NCI-H345 (cell line): ENCODE data around the gene WWOX.
A peak's percentile ranks its signal among the peaks of the same experiment; 100 is the strongest.

Source experiments
- DNase-seq: peaks from one replicate; lab custom pipeline; 2025; lab: John Stamatoyannopoulos, UW

WWOX gene

DNA sequence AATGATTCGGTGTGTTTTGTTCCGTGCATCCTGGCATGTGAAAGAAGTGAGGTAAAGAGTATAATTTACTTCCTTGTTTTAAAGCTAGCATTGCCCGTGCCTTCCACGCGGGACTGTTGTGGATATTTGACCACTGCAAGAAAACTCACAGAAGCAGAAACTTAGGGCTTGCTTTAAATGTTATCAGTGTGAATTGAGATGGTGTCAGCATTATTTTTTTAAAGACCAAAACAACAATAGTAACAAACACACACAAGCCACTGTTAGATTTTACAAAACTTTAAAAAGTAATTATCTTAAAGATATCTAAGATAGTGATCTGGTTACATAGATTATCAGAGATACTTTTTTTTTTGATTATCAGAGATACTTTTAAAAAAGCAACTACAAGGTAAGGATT, 47.4 kb downstream of the WWOX start:
- DNase-seq, result no peak

DNA sequence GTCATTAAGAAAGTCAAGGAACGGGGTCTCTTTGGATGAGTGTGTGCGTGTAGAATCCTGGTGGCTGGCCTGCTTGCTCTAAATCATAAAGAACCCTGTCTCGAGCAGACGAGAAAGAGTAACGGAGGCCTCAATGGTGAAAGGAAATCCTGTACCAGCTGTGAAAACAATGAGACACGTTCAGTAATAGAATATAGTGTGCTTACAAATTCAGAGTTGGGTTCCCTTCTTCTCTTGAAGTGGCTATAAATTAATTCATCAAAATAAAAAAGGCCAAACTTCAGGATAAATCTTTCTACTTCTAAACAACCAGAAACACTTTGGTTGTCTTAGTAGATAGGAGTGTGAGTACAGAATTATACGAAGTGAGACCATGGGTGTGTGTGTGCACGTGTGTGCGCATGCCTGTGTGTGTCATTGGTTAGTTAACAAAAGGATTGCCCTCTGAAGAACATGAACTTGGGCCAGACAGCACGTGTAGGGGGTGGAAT, 48.5 kb downstream of the WWOX start:
- no peak for DNase-seq

DNA sequence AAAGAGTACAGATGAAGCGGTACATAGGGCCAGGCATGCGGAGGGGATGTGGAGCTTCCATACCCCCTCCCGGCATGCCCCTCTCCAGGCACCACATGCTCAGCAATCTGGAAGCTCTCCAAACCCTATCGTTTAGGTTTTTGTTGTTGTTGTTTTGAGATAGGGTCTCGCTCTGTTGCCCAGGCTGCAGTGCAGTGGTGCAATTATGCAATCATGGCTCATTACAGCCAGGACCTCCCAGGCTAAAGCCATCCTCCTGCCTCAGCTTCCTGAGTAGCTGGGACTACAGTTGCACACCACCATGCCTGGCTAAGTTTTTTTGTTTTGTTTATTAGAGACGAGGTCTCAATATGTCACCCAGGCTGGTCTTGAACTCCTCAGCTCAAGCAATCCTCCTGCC, 50.8 kb downstream of the WWOX start:
- no peak for DNase-seq

DNA sequence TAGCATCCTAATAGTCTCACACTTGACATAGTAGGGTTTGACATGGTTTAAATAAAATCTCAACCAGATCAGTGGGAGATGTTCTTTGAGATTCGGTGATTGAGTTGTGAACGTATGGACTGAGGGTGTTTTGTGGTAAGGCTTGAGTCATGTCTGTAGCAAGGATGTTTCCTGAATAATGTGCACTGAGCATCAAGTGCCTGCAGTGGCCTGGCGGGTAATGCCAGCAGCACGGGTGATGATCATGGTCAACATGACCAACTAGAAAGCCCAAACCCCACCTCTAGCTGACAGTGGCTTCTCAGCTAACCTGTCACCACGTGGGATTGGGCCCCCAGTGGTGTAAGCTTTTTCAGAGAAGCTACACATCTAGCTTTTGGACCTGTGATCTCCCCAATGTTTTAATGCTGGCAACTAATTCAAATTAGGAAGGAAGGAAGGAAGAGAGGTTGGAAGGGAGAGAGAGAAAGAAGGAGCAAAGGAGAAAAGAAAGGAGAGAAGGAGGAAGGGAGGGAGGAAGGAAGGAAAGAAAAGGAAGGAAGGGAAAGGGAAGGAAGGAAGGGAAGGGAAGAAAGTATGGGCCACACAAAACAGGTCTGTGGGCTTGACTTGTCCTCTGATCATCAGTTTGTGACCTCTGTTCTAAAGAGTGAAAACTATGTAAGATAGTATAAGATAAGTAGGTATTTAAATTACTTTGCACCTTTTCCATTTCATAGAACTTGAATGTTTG, 55.4 kb downstream of the WWOX start:
- DNase-seq, result no peak

DNA sequence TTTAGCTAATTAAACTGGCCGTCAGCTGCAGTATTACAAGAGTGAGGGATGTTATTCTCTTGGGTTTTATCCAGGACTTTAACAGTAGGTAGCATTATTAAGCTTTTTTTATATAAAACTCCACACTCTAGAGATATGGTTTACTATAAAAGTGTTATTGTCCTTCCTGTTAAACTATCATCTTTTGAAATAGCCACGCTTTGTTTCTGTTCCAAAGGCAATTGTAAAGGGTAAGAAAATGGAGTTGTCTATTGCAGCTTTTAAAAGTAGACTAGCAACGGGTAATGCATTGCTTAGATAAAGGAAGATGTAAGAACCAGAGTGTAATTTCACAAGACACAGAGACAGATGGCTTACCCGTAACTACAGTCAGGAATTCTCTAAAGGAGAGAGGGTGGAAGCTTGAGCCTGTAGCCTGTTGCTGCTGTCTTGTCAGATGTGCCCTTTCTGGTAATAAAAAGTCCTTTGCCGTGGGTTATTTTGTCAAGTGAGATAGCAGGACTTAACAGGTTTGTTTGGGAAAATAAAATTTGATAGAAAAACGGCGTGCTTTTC, 56.4 kb downstream of the WWOX start:
- DNase-seq, result no peak

DNA sequence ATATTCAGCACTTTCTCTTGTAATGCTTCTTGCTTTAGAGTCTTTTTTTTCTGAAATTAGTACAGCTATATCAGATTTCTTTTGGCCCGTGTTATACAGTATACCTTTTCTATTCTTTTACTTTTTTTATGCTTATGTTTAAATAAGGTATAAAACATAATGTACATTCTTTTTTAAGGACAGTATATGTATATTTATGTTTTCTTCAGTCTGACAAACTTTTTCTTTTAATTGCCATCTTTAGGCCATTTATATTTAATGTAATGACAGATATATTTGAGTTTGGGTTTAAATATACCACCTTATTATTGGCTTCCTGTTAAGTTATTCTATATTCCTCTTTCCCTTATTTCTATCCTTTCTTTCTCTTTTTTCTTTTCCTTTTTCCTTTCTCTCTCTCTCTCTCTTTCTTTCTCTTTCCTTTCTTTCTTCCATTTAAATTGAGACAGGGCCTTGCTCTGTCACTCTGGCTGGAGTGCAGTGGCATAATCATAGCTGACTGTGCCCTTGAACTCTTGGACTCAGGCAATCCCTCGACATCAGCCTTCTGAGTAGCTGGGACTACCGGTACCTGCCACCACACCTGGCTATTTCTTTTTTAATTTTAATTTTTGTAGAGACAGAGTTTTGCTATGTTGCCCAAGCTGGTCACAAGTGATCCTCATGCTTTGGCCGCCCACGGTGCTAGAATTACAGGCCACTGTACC, 61.7 kb downstream of the WWOX start:
- no peak for DNase-seq

DNA sequence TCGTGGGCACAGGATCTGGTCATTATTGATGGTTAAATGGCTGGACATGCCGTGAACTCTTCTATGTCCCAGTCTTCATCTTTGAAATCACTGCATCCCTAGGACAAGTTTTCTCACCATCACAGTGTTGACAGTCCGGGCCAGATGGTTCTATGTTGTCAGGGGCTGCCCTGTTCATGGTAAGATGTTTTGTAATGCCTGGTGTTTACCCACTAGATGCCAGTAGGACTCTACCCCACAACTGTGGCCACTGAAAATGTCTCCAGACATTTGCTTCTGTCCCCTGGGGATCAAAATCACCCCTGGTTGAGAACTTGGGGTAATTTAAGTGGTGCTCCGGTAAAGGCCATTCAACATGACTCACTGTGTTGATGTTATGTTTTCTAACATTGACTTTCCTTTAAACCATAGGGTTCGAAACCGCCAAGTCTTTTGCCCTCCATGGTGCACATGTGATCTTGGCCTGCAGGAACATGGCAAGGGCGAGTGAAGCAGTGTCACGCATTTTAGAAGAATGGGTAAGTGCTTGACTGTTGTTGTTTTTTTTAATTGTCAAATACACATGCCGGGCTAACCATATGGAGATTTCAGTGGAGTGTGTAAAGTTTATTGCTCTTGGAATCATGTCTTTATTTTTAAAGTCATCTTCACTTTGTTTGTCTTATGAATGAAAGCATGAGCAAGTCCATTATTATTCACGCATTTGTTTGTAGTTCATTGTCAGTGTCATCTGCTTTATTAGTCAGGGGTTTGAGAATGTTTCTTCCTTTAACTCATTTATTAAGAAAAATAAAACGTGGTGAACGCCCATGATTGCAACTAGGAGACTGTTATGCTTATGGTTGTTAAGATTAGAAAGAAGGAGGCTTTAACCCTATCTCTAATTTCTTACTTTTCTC, 64.6 kb downstream of the WWOX start:
- no peak for DNase-seq

DNA sequence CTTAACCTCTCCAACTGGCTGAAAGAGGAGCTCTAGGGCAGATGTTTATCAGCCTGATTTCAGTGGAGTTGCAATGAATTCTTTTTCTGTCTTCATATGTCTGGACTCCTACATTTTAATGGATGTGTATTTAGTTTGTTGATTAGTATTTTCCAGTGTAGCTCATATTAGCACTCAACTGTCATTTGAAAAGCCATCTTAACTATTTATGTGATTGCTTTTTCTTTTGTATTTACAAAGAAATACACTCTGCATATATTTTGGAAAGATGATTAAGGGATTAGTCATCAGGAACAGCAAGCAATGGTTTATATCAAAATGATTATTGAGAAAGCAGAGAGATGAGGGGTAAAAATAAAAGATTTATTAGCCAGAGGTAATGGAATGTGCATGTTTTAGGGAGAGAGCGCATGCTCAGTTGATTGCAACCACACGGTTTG, 71.1 kb downstream of the WWOX start:
- DNase-seq, result no peak

DNA sequence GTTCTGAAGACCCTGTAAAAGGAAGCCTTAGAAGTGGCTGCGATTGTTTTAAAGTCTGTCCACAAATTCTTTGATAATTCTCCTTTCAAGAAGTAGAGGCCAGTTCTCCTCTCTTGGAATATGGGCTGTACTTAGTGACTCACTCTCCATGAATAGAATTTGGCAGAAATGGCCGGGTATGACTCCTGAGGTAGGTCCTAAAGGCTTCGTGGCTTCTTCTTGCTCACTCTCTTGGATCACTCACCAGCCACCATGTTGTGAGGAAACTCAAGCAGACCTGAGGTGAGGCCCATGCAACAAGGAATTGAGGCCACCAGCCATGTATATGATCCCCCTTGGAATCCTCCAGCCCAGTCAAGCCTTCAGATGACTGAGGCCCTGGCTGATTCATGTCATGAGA, 75.8 kb downstream of the WWOX start:
- no peak for DNase-seq

DNA sequence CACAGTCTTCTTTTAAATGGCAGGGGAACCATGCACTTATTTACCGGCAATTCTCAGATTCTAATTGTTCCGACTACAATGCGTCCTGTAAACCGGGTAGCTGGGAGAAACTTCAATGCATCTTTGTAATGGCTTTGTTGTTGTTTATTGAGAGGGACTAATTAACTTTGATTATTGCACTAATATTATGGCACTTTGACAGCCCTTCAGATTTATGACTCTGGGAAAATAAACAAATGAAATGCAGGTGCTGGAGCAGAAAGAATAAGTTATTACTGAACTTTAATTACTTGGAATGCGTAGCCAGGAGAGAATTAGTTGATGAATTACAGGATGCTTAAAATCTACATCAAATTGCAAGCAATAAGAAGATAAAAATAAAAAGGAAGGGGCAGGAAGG, 77.0 kb downstream of the WWOX start:
- DNase-seq, result no peak

DNA sequence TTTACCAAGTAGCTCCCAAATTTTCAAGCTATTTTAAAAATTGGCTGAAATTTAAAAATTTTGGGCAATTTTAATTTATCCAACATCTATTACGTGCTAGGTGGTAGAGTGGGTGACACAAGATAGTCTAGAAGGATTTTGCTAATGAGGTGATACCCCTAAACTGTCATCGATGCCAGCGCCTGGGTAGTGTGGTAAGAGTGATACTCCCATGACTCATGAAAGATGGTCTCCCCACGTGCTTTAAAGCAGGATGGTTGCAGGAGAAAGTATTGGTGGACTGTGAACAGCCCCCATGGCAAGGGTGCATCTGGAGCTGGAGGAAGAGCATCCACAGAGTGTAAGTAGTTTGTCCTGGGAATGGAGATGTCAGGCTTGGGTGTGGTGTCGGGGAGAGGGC, 77.8 kb downstream of the WWOX start:
- DNase-seq, result no peak

DNA sequence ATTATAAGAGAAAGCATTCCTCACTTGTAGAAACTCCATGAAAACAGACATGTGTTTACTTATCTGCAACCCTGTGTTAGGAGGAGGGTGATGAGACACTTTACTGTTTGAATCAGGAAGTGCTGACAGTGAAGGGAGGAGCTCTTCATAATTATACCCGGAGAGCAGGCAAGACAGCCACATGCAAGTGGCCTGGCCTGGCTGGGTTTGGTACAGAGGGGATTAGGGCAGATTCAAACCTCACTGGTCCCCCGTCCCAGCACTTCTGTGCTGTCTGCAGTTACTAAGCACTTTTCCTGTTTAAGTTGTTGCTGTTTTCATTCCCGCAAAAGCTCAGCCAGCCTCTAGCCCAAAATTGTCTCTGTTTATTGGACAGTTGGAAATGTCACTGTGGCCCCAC, 78.5 kb downstream of the WWOX start:
- DNase-seq, result peak; percentile 34

DNA sequence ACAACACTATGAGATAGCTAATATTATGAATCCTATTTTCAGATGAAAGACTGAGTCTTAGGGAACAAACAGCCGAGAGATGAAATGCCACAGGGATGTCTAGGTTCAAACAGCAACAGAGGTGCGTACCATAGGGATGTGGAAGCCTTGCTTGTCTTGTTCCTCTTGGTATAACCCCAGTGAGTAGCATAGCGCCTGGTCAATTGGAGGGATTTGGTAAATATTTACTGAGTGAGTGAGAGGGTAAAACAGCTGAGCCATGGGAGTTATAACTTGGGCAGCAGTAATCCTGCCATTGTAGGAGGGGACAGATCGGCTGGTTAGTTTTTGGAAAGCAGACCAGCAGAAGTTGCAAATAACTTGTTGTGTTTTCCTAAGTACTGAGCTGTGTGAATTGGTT, 80.2 kb downstream of the WWOX start:
- DNase-seq, result no peak

DNA sequence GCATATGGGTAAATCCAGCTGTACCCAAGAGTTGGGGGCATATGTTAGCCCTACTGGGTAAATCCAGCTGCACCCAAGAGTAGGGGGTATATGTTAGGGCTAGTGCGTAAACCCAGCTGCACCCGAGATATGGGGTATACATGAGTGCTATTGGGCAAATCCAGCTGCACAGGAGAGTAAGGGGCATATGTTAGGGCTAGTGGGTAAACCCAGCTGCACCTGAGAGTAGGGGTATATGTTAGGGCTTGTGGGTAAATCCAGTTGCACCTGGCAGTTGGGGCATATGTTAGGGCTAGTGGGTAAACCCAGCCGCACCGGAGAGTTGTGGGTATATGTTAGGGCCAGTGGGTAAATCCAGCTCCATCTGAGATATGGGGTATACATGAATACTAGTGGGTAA, 80.9 kb downstream of the WWOX start:
- DNase-seq, result no peak

DNA sequence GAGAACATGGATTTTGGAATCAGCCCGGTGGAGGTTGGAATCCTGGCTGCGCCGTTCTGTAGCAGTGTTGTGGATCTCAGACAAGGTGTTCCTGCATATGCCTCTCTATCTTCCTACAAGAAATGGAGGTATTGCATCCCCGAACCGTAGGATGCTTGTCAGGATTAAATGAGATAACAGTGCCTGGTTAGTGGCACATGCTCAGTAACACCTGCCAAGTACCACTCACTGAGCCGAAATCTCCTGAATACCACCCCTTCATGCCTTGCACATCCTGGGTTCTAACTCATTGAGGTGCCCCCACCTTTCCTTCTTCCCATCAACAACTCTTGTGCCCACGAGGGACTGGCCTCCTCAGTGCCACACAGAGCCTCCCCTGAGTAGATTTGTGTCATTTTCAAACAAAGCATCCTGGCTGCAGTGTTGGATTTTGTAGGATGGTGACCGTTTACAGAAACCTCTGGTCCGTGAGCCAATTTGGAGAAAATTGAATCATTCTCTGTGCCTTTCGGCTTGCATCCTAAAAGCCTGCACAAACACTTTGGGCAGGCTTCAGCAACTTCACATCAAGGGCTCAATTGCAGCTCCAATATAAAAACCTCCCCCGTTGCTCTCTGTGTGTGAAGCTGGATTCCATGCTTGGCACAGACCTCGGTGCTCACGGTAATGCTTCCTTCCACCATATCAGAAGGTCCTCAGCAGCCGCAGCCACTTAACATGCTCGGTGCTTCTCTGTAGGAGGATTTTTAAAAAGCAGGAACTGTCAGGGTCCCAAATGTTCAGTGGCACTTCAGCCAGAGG, 84.2 kb downstream of the WWOX start:
- DNase-seq, result peak; percentile 69

DNA sequence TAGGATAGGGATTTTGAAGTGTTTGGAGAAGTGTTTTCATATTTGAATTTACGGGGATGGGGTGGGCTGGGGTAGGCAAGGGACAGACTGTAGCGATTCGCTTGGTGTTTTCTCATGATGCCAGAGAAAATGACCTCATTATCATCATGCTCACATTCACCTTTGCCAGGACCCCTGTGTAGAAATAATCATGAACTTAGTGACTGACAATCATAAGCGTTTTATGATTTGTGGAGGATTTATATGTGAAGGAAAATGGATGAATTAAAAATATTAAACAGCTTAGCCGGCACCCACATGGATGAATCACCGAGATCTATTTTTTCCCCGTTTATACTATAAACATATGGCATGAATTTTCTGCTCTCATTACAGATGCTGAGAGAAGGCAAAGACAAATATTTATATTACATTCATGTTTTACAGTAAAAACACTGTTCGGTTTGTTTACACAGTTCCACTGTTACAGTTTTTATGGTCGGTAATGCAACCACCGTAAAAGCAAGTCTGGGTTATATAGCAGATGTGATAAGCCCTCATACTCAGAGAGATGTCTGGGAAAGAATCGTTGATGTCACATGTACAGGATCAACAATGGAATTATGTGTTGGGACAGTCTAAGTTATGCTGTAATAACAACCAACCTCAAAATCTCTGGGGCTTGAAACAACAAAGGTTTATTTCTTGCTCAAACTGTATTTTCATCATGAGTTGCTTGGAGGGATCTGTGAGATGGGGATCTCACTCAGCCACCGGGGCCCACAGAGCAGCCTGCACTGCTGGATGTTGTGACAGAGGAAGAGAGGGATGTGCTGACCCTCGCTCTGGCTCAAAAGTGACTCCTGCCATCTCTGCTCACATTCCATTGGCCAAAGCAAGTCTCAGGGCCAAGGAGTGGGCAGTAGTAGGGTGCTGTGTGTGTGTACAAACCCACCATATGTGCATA, 85.1 kb downstream of the WWOX start:
- peak; percentile 61 for DNase-seq

DNA sequence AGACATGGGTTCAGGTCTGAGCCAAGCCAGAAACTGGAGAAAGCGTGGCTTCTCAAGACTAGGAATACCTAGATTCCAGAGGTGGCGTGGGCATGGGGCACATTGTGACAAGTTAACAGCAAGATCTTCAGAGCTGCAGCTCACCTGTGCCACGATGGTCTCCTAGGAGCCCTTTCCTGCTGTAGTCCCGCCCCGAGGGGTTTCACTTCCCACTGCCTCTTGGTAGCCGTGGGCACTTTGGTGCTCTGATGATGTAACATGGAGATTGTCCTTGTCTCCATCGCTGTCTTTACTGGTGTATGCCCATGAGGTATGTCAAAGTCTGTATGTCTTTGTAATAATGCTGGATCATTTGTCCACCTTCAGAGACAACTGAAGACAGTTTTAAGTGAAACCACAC, 89.7 kb downstream of the WWOX start:
- no peak for DNase-seq

DNA sequence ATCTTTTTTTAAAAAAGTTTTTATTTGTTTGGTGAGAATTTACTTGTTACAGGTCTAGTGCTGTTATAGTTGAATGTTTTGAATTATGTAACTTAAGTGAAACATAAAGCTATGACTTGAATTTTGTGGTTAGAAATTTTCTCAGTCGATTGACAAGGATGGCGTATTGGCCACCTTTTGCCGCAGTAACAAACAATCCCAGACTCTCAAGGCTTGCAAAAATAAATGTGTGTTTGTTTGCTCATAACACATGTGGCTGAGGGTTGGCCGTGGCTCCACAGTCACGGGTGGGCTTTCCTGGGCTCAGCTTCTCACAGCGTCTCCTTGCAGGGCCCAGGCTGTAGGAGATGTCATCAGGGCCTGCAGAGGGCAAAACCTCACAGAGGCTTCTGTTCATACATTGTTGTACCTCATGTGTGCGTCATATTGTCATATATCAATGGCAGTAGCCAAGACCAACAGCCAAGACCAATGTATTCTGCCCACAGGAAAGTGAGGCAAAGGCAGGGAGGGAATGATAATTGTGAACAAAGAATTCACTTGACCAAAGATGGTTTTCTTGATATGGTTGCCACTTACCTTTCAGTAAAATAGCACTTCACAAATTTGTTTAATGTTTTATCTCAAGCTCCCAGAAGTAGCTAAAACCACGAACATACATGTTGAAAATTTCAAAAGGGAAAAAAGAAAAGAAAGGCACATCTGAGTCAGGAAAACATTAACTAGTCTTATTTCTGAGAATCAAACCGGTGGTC, 93.5 kb downstream of the WWOX start:
- no peak for DNase-seq

DNA sequence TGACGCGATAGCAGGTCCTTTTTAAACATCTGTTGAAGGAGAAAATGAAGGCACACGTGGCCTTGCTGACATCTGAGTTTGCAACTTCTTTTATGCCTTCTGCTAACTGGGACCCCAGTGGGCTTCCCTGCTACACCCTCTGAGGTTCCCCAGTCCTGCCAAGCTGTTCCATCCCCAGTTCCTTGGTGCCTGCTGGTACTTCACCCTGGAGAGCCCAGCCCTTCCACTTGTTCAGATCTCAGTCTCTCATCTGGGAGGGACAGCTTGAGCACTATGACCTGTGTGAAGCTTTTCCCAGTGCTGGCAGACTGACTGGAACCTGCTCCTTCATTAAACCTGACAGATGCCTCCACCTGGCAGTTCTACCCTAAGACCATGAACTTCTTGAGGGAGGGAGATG, 95.5 kb downstream of the WWOX start:
- no peak for DNase-seq

DNA sequence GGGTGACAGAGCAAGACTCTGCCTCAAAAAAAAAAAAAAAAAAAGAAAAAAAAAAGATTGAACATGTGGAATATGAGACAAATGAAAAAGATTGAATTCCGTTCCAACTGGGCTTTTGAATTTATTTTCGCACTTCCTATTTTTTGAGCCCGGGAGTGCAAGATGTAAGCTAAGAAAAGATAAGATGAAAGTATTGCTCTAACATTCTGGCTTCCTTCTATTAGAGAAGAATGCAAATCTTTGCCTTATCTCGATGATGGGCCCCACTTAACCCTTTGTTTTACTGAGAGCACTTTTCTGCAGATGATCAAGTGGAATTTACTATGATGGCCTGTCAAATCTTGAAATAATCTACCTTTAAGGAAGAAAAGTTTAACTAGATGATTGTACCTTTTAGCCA, 96.3 kb downstream of the WWOX start:
- DNase-seq, result no peak
